Spinal cord (tissue), 10 donors: Measurements from ENCODE around the gene FAHD1. TPM values are rescaled to one million over a fixed set of nuclear protein-coding genes. Genes with fewer than 3 reads are reported as not detected.

ENCODE experiments used
- DNase-seq, 6 donors: peaks; one replicate each; pipeline versions ENCODE4 v3.0.0 to v3.0.0-alpha.2; 2013 to 2015; ENCODE audit warnings: low spot score in 6 of 6, low read depth in 4 of 6
- H3K27ac ChIP-seq: one replicate; pipeline ENCODE4 v1.5.1; 2013; ENCODE audit warnings: low read depth, low read length, control low read depth
- H3K27me3 ChIP-seq: one replicate; pipeline ENCODE4 v1.6.1; 2013; ENCODE audit warnings: low read length; ENCODE audit not compliant: control insufficient read depth, insufficient read depth
- H3K36me3 ChIP-seq: one replicate; pipeline ENCODE4 v1.6.1; 2013; ENCODE audit warnings: low read length; ENCODE audit not compliant: control insufficient read depth, insufficient read depth
- H3K4me1 ChIP-seq: one replicate; pipeline ENCODE4 v1.6.1; 2013; ENCODE audit warnings: low read length; ENCODE audit not compliant: control insufficient read depth, insufficient read depth
- H3K4me3 ChIP-seq: one replicate; pipeline ENCODE4 v1.5.1; 2013; ENCODE audit warnings: low read depth, low read length, control low read depth
- H3K9me3 ChIP-seq: one replicate; pipeline ENCODE4 v1.6.1; 2013; ENCODE audit warnings: low read length; ENCODE audit not compliant: control insufficient read depth, insufficient read depth
- WGBS: methylation state at CpG from one replicate; pipeline ENCODE4 v1.1.5; 2013; ENCODE audit warnings: missing lambda C conversion rate; ENCODE audit not compliant: insufficient coverage; 5-methylcytosine and 5-hydroxymethylcytosine counted together
- polyA plus RNA-seq, 2 donors: library from polyadenylated mRNA; unstranded; fragments of 120-200 nt; gene quantifications; one replicate each; pipeline ENCODE4 v1.2.1, GENCODE V29; 2013; ENCODE audit not compliant: insufficient read length in 2 of 2
- total RNA-seq, 2 donors: library from RNA; depleted of rRNA in 1 of 2; stranded (reverse); fragments of 120-200 nt in 1 of 2; fragments of >200 nt in 1 of 2; gene quantifications; one replicate each; pipeline versions ENCODE4 v1.2.3 to v1.2.4, GENCODE V29; 2013 to 2014
- donor health status: healthy.

Gene FAHD1
- total and polyA plus RNA-seq, 4 donors, result 29.8 to 39.0 (median 37.0) TPM

DNA sequence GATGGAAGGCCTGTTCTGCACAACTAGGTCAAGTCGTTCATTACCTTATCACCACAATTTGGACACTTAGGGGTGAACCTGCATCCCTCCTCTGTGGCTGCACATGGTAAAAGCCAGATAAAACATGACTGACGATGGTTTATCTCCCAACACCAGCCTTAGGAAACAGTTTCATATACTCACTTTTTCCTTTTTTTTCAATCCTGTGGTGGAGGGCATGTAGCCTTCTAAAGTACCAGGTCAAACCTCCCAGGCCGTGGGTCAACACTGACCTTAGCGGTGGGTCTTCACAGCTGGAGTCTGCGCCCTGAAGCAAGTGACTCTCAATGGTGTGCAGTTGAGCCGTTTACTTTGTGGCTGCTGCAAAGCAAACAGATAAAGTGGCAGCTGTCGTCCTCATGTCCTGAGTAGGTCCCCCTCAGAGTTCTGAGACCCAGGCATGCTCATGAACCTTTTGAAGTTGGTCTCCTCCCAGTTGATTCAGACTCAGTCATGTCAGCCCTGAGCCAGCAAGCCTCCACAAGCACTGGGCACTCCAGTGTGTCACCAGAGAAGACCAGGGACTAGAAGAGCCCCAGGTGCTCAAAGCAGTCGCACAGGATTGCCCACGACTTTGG is 5.9 kb downstream of the FAHD1 start:
- Histone ChIP-seq H3K9me3 (no peaks in the 10 kb centered on the region), H3K4me3 (no peak overlapping the region), H3K36me3 (peaks cover 11% of the 10 kb centered on the region), H3K27ac (no peak overlapping the region), H3K27me3 (no peaks in the 10 kb centered on the region), H3K4me1 (peaks cover 7% of the 10 kb centered on the region)
- DNase-seq, result no peak
- 77% methylated on average over 7 of the region's 9 CpGs for WGBS

DNA sequence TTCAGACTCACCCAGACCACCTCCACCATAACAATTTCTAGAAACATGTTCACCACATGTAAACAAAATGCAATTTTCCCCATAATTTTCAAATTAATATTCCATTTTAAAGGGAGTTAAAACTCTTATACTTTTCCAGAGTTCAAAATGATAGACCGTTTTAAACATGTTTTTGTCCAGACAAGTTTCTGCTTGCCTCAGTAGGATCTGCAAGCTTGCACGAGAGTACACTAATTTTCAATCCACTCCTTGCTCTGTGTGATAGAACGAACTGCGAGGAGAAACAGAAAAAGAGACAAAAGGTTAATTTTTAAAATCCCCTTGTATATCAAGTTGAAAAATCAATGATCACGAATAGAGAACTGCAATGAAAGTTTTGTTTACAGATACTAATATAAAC is 7.1 kb downstream of the FAHD1 start:
- H3K27ac ChIP-seq, result no peak overlapping the region
- H3K4me3 ChIP-seq, result no peak overlapping the region
- peaks cover 3% of the 10 kb centered on the region for H3K4me1 ChIP-seq
- DNase-seq, result no peak
- peaks cover 9% of the 10 kb centered on the region for H3K36me3 ChIP-seq
- H3K27me3 ChIP-seq, result no peaks in the 10 kb centered on the region
- H3K9me3 ChIP-seq, result no peaks in the 10 kb centered on the region
- WGBS, result no CpG with 5 or more reads among the region's 5 CpGs

DNA sequence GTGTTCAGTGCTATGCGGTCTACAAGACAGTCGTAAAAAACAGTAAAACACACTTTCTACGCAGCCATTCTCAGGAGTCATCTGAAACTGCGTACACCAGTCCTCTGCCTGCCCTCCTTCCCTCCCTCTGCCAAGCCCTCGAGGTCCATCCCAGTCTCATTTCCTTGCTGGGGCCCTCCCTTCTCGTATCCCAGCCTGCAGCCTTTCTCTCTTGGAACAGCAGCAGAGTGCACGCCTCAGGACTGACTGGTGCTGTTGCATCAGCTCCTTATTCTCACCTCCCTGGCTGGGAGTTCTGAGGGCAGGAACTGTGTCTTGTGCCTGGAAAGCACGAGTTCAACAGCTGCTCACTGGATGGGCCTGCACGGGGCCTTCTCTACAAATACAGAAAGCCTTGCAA is 12.5 kb downstream of the FAHD1 start:
- peaks cover 4% of the 10 kb centered on the region for H3K36me3 ChIP-seq
- H3K4me1 ChIP-seq, result no peaks in the 10 kb centered on the region
- H3K4me3 ChIP-seq, result no peak overlapping the region
- H3K27me3 ChIP-seq, result no peaks in the 10 kb centered on the region
- no peak for DNase-seq
- no peak overlapping the region for H3K27ac ChIP-seq
- no peaks in the 10 kb centered on the region for H3K9me3 ChIP-seq
- WGBS, result 62% methylated on average over 9 of the region's 9 CpGs

DNA sequence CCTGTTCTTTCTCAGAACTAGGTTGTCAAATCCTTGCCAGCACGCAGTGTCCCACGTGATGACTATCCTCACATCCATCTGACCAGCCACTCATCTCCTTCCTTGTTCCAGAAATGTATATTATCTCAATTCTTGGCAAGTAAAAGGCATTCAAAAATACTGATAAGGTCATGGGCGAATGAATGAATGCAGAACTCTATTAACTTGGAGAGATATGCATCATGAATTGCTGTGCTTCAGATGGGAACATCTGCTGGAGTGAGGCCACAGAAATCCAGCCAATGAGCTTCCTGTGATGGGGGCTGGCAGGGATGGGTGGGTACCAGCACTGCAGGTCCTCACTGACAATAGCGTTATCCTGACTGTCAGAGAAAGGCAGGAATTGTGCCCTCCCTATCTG is 19.0 kb downstream of the FAHD1 start:
- Histone ChIP-seq H3K27me3 (peaks cover 4% of the 10 kb centered on the region), H3K4me1 (no peaks in the 10 kb centered on the region), H3K9me3 (no peaks in the 10 kb centered on the region), H3K27ac (no peak overlapping the region), H3K36me3 (no peaks in the 10 kb centered on the region), H3K4me3 (no peak overlapping the region)
- 70% methylated on average over 3 of the region's 4 CpGs for WGBS
- no peak for DNase-seq

DNA sequence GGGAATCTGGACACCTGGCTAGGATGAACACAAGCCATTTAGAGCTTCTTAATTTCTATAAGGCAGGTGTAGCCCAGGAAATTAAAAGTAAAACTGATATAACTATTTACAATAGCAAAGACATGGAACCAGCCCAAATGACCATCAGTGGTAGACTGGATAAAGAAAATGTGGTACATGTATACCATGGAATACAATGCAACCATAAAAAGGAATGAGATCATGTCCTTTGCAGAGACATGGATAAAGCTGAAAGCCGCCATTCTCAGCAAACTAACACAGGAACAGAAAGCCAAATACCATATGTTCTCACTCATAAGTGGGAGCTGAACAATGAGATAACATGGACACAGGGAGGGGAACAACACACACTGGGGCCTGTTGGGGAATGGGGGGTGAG is 19.4 kb downstream of the FAHD1 start:
- Histone ChIP-seq H3K4me1 (no peaks in the 10 kb centered on the region), H3K36me3 (no peaks in the 10 kb centered on the region), H3K27ac (no peak overlapping the region), H3K4me3 (no peak overlapping the region), H3K27me3 (peaks cover 4% of the 10 kb centered on the region), H3K9me3 (no peaks in the 10 kb centered on the region)
- DNase-seq, result no peak
- WGBS, result no CpG with 5 or more reads among the region's 1 CpG

DNA sequence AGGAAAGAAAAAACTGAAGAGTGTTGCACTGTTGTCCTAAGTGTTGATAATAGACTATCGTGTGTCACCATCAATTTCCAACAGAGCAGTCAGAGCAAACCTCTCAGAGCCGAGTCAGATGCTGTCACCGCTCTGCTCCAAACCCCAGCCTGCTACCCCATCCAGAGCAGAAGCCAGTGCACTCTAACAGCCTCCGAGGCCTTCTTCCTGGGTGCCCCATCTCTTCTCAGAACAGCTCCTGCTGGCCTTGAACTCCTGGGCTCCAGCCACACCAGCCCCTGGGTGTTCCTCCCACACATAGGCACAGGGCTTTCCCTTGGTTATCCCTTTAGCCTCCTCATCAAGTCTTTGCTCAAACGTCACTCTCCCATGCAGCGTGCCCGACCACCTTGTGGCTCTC is 24.0 kb downstream of the FAHD1 start:
- Histone ChIP-seq H3K4me1 (no peaks in the 10 kb centered on the region), H3K27ac (no peak overlapping the region), H3K27me3 (peaks cover 15% of the 10 kb centered on the region), H3K36me3 (no peaks in the 10 kb centered on the region), H3K4me3 (no peak overlapping the region), H3K9me3 (no peaks in the 10 kb centered on the region)
- no peak for DNase-seq
- 81% methylated on average over 7 of the region's 7 CpGs for WGBS

DNA sequence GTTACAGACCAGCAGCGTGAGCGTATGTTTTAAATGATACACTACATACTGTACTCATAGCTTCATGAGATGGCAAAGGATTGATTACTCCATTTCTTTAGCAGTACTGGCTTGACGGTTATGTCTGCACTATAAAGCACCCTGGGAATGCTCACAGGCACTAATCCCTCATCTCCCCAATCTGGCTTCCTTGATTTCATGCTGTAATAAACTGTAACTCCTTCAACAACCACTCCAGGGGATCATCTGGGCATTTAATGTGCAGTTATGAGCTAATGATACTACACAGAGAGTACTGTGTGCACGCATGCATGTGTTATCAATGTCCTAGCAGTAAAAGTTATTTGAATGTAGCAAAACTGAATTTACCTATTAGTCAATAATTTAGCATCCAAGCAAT is 24.8 kb downstream of the FAHD1 start:
- H3K4me3 ChIP-seq, result no peak overlapping the region
- no peaks in the 10 kb centered on the region for H3K4me1 ChIP-seq
- WGBS, result 57% methylated on average over 1 of the region's 4 CpGs
- no peaks in the 10 kb centered on the region for H3K36me3 ChIP-seq
- no peak overlapping the region for H3K27ac ChIP-seq
- H3K27me3 ChIP-seq, result peaks cover 13% of the 10 kb centered on the region
- peak in 2 of 6 donors; percentile 6 to 93 for DNase-seq
- H3K9me3 ChIP-seq, result no peaks in the 10 kb centered on the region

DNA sequence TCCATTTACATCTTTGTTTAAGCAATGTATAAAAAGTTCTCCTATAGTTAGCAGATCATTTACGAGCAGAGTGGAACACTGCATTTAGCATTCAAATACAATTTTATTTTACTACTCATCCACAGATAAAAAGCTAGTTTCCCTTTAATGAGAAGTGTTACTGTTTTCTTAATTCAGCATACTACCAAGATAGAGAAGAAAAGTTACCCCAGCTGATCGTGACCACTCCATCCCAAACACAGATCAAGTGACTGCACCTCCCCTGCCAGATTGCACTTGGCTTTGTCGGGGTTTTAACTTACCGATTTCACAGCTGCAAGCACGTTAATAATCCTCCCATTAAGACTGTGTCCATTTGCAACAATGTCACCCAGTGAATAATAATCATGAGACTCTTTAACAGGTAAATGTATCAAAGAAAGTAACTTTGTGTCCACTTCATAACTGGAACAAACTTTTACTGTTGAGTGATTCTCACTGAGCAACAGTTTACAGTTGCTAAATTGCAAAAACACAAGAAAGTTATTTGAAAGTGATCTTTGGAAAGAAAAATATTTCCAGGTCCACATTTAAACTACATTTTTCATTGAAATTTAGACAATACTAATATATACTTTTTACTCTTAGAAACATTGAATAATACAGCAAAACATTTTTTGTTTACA is 30.6 kb downstream of the FAHD1 start:
- H3K27me3 ChIP-seq, result peaks cover 40% of the 10 kb centered on the region
- 40% methylated on average over 1 of the region's 5 CpGs for WGBS
- H3K4me3 ChIP-seq, result no peak overlapping the region
- DNase-seq, result no peak
- H3K36me3 ChIP-seq, result no peaks in the 10 kb centered on the region
- H3K9me3 ChIP-seq, result no peaks in the 10 kb centered on the region
- H3K27ac ChIP-seq, result no peak overlapping the region
- H3K4me1 ChIP-seq, result no peaks in the 10 kb centered on the region

DNA sequence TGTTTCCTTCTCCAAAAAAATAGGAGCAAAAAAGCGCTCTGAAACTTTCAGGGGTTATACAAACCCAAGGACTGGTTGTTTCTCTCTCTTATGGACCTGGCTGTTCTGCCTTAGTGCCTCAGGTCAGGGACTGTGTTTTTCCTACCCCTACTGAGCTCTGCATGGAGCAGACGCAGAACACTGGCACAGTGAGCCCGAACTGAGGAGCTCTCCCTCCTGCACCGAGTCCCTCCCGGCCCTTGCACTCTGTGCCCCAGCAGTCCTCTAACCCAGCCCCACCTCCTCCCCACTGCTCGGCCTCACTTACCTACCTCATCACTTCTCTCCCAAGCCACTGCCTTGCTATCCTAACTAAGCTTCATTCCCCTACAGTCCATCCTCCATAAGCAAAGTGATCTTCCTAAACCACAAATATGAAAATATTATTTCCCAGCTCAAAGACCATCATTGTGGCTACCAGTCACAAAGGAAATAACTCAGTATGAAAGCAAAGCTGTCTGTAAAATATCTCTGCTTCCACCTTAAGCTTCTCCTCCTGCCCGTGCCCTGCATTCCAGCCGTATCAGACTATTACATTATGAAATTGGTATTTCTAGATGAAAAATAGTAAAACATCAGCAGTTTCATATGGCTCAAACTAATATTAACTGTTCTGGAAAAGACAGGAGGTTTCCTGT is 31.3 kb downstream of the FAHD1 start:
- H3K27ac ChIP-seq, result no peak overlapping the region
- H3K36me3 ChIP-seq, result no peaks in the 10 kb centered on the region
- H3K9me3 ChIP-seq, result no peaks in the 10 kb centered on the region
- H3K27me3 ChIP-seq, result peaks cover 40% of the 10 kb centered on the region
- H3K4me3 ChIP-seq, result no peak overlapping the region
- H3K4me1 ChIP-seq, result no peaks in the 10 kb centered on the region
- DNase-seq, result no peak
- 15% methylated on average over 6 of the region's 8 CpGs for WGBS

DNA sequence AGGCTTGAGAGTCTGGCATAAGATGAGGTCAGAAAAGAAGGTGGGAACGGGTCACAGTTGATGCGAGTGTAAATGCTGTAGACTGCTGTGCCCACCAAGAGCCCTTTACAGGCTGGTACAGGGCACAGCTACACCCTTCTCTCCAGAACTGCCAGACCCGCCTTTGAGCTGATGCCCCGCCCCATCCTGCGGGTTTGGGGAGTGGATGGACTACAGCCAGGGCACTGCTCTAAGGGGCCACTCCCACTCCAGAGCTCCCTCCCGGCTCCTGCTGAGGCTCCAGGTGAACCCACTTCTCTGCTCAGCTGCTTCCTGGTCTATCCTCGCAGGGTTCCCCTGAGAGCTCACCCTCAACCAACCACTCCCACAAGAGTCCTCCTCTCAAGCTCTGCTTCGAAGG is 32.6 kb downstream of the FAHD1 start:
- H3K27ac ChIP-seq, result no peak overlapping the region
- peaks cover 36% of the 10 kb centered on the region for H3K27me3 ChIP-seq
- no peaks in the 10 kb centered on the region for H3K9me3 ChIP-seq
- DNase-seq, result no peak
- no peaks in the 10 kb centered on the region for H3K36me3 ChIP-seq
- 33% methylated on average over 3 of the region's 8 CpGs for WGBS
- H3K4me3 ChIP-seq, result no peak overlapping the region
- no peaks in the 10 kb centered on the region for H3K4me1 ChIP-seq
